HG02981 (cell line): Measurements from ENCODE around the gene PRPF40B.
A peak's percentile ranks its signal among the peaks of the same experiment; 100 is the strongest.
"Not testable (repeated sequence)": the region's sequence is repeated elsewhere in the genome, so short reads cannot be mapped to it uniquely, and the experiment has no call there.

Source experiments
- ATAC-seq: cut with Tn5 transposase; IDR thresholded peaks from one replicate; pipeline ENCODE4 v1.9.1; 2021; ENCODE audit warnings: mild to moderate bottlenecking, moderate library complexity; ENCODE audit not compliant: unreplicated experiment

The PRPF40B gene

GRCh38 chr12:49623142-49623904 lies at the start of gene PRPF40B:
TSS of gene PRPF40B (plus strand) at chr12:49623561. CDS start at chr12:49623591, 30 bp downstream.
- peak; percentile 73 for ATAC-seq

GRCh38 chr12:49577589-49578315 lies 45.6 kb upstream of the PRPF40B start:
- ATAC-seq = no peak

- ATAC-seq = no peak
Measured at GRCh38 chr12:49578471-49579112, 44.8 kb upstream of the PRPF40B start.

GRCh38 chr12:49580572-49581535 lies 42.5 kb upstream of the PRPF40B start:
- ATAC-seq = peak; percentile 67

- ATAC-seq = no peak
Measured at GRCh38 chr12:49582201-49582600, 41.2 kb upstream of the PRPF40B start.

- no peak for ATAC-seq
Measured at GRCh38 chr12:49582850-49583249, 40.5 kb upstream of the PRPF40B start.

- ATAC-seq = no peak
Measured at GRCh38 chr12:49583366-49584094, 39.8 kb upstream of the PRPF40B start.

GRCh38 chr12:49584591-49584990 lies 38.8 kb upstream of the PRPF40B start:
- ATAC-seq = no peak

GRCh38 chr12:49585477-49586459 lies 37.6 kb upstream of the PRPF40B start:
- ATAC-seq = no peak

- no peak for ATAC-seq
Measured at GRCh38 chr12:49587174-49587908, 36.0 kb upstream of the PRPF40B start.

GRCh38 chr12:49588281-49588680 lies 35.1 kb upstream of the PRPF40B start:
- no peak for ATAC-seq

GRCh38 chr12:49588721-49589516 lies 34.4 kb upstream of the PRPF40B start:
- no peak for ATAC-seq

- ATAC-seq = no peak
Measured at GRCh38 chr12:49598527-49598926, 24.8 kb upstream of the PRPF40B start.

- no peak for ATAC-seq
Measured at GRCh38 chr12:49599961-49600360, 23.4 kb upstream of the PRPF40B start.

GRCh38 chr12:49603721-49604120 lies 19.6 kb upstream of the PRPF40B start:
- no peak for ATAC-seq

- no peak for ATAC-seq
Measured at GRCh38 chr12:49604856-49605255, 18.5 kb upstream of the PRPF40B start.

- not testable (repeated sequence) for ATAC-seq
Measured at GRCh38 chr12:49605539-49605938, 17.8 kb upstream of the PRPF40B start, which contains the start of gene FAM186B. TSS of gene FAM186B (minus strand) at chr12:49605639. CDS start at chr12:49605477, 162 bp downstream.
